HG03066 (cell line): ENCODE measurements around the gene AXIN2.
"Not testable (repeated sequence)": the region's sequence is repeated elsewhere in the genome, so short reads cannot be mapped to it uniquely, and the experiment has no call there.

Source experiments
- ATAC-seq: cut with Tn5 transposase; IDR thresholded peaks from one replicate; pipeline ENCODE4 v1.9.1; 2021; ENCODE audit warnings: low read depth; ENCODE audit not compliant: unreplicated experiment

The AXIN2 gene

DNA sequence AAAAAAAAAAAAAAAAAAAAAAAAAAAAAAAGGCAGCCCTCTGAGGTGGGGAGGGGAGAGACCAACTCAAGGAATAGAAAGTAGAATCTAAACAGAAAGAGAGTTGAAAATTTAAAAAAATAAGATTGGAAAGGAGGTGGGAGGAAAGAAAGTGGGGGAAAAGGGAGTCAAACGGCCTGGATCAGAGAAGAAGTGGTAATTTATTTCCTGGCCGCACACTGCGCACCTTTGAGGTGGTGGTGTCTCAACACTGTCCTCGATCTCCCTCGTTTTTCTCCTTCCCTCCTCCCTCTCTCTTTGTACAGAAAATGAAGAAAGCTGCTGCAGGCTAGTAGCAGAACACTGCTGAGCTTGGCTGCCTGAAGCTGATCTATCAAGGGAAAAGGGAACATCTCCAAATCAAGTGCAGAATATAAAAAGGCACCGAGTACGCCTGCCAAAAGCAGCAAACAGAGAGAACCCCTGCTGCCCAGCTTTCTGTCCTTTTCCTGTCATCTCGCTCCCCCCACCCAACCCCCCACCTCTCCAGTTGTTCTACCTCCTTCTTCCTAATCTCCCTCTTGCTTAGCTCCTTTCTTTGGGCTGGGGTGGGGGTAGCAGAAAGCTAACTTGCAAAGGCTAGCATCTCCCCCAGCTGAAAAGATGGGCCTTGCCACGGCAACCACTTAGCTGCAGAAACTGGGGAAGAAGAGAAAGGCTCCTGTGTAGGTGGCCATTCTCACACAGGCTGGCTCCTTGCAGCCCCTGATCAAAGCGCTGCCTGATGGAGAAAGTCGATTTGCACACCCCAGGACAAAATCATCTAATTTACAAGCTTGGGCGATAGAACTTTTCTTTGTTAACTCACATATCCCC lies 22.5 kb downstream of the AXIN2 start:
- ATAC-seq = no peak

DNA sequence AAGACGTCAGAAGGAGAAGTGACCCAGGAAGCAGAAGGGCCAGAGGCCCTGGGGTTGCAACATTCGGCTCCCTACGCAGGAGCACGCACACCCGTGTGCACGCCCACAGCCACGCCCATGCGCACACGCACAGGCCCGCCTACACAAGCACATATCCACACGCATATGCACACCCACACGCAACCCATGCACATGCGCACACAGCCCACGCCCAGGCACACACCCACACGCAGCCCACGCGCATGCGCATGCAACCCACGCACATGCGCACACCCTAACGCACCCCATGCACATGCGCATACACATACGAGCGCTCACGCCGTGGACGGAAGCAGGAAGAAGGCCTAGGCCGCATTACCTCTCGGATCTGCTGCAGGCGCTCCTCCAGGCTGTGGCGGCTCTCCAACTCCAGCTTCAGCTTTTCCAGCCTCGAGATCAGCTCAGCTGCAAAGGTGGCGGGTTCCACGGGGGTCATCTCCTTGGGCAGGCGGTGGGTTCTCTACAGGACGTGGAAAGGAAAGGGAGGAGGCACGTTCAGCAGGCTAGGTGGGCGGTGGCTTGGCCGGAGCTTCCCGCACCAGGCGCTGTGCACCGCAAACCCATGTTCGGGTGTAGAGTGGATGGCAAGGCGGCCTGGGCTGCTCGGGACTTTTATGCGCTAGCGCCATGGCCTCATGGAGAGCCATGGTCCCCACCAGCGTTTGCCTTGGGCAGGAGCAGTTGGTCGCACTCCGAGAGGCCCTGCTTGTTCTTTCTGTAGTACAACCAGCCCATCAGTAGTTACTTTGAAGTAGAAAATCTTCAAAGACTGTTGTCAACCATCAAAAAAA lies 23.4 kb downstream of the AXIN2 start:
- ATAC-seq = no peak

DNA sequence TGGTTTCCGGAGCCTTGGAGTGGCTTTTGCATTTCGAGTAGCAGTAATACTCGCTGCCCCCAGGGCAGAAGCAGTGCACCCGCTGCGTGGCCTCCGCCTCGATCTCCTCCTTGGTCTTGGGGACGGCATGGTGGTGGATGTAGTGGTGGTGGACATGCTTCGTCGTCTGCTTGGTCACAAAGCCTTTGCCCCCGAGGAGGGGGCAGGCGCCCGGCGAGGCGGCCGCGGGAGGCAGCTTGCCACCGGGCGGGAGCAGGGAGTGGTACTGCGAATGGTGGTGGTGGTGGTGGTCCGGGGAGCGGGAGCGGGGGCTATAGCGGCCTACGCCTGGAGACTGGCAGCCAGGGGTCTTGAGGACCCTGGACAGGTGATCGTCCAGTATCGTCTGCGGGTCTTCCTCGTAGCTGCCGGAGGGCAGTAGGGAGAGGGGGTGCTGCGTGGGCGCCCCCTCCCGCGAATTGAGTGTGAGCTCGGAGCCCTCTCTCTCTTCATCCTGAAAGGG lies 24.1 kb downstream of the AXIN2 start:
- ATAC-seq = no peak

DNA sequence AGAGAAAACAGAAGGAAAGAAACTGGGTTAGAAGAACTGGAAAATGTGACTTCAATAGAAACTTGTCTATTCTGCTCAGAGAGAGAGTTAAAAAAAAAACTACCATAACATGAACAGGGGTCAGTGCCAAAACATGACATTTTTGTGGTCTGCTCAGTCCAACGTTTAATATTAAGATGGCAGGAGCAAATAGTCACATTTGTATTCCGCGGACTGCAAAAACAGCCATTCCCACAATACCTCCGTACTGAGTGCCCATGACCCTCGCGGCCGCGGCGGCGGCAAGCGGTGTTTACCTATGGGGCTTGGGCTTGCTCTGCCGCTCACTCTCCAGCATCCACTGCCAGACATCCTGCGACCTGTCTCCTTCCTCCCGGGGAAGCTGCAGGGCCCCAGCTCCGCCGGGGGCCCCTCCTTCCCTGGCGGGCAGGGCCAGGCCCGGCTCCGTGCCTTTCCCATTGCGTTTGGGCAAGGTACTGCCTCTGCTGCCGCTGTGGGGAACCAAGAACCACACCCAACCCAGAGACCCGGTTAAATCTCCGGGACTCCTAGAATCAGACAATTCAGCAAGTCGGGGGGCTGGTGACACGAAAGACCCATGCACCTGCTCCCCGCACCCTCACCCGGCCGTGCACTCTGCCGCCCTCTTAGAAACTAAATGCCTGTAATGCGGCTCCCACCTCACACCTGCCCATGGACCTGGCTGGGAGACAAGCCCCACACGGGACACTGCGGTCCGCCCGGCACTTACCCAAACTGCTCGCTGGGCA lies 24.7 kb downstream of the AXIN2 start:
- ATAC-seq = no peak

DNA sequence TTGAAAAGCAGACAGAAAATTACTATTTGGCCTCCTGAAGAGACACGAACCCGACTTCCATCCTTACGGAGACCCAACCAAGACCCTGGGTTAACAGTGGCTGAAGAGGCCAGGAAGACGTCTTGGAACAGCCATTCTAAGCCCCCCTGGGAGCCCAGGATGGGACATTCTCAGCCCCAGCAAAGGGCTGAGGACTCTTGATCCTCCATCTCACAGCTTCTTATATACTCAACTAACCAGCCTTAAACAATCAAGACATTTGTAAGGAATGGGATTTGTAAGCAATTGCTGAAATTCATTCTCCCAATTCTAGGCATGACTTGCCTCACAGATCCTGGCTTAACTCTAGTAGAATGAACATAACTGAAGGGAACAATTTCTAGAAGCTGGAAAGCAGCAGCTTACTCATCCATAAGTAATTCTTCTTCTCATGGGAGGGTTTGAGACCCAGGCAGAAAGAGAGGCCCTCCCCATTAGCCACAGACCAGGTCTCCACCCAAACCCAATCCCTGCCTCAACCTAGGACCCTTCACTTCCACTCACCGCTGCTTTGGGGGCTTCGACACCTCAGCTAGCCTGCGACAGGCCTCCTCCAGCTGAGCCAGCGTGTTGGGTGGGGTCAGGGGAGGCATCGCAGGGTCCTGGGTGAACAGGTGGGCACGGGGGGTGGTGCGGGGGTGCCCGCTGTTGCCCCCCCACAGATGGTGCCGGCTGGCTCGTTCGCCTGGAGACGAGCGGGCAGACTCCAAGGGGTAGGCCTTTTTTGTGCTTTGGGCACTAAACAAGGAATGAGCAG lies 25.5 kb downstream of the AXIN2 start:
- ATAC-seq = no peak

DNA sequence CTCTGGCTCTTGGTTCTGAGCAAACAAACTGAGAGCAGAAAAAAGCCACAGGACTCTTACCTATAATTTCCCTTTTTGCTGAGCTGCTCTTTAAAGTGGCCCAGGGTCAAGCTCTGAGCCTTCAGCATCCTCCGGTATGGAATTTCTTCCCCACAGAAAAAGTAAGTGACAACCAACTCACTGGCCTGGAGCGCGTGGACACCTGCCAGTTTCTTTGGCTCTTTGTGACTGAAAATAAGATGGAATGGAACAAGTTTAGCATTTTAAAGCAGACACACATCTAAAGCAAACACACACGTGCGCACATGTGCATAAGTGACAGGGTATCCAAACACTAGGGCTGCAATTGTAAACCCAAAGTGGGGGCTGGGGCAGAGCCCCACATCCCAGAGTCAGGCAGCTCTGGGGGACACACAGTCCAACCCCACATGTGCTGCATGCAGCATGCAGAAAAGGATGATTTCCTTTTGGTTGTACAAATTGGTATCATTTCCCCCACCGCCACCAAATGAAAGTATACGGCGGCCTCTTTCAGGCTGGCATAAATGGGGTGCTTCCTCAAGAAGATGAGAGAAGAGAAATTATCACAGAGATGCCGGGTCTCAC lies 27.5 kb downstream of the AXIN2 start:
- ATAC-seq = no peak

DNA sequence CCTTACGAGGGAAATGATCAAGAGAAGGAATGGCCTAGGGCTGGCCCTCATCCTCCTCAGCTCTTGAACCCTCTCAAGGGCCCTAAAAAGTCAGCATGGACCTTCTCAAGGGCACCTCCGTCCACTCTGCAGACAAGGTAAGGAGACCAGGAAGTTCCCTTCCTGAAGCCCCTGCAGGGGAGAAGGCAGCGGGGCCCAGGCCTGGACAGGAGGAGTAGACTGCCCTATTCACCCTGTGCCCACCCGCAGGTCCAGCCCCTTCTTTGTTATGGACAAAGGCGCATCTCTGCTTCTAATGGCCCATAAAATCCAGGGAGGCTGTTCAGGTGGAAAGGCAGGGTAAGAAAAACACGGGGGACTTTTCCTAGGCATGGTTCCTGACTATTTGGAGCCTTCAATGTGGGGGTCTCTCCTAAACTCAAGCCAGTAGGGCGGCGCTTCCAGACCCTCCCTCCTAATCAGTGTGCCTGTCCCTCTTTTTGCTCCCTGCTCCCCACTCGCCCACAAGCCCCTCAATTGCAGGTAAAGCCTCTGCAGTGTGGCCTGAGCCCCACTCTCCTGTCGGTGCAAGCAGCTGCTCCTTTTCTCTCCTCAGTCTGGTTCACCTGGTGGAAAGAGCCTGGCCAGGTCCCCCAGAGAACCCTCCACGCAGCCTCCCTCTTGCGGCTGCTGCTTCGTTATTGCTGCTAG lies 28.2 kb downstream of the AXIN2 start:
- ATAC-seq = no peak

DNA sequence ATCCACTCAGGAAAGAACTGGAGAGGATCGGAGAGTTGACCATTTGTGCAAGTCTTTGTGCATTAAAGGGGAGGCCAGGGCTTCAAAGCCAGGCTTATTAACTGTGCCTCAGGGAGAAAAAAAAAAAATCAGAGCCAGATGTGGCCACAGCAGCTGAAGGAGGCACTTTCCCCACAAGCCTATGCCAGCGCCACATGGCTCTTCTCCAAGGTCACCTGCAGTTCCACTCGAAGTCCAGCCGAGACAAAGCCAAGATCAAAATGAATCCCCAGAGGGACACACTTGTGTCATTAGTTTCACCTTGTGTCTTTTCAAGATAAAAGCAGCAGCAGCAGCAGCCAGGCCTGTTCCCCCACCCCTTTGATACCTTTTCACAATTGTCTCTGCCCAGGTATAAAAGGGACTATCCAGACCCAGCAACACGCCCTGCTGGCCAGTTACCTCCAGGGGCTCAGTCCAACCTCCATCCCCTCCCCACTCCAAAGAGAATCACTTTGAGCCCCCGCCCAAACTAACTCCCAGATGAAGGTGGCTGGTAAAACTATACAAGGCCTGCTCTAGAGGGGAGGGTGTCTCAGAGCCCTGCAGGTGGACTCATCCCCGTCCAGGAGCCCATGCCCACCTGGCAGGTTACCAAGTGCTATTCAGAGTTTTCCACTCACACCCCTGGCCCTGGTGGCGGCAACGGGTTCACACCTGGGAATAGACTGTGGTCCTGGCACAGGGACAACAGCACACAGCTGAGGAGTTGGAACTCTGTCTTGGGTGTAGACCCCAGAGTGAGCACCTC lies 29.2 kb downstream of the AXIN2 start:
- no peak for ATAC-seq

DNA sequence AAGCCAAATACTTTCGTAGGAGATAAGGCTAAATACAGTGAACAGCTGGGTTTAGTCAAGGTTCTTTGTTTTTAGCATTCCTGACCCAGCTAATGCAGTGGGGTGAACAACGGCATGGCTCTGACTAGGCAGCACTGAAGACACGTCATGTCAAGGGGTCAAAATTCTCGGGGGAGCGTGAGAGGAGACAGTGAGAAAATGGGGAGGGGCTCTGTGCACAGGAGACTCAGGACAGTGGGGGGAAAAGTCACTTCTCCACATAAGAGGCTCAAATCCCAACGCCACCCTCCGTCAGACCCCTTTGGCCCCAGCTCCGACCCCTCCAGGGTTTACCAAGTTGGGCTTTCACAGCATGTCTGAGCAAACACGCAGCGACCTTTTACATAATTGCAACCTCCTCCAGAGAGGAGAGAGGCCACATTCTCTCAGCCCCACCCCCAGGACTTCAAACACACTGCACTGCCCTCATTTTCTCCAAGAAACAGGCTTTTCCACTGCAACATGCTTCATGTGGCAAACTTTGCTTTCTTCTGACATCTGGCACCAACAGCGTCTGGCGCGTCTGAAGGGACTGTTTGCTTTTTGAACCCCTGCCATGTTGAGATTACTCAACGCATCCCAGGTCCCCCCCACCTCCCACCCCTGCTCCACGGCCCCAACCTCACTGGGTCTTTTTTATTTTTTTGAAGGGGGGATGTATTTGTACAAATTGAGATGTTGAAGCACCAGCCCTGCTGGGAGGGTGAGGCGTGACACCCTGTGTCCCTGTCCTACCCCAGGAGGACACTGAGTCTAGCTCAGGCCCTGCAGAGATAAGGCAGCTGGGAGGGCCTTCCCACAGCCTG lies 30.0 kb downstream of the AXIN2 start:
- no peak for ATAC-seq

DNA sequence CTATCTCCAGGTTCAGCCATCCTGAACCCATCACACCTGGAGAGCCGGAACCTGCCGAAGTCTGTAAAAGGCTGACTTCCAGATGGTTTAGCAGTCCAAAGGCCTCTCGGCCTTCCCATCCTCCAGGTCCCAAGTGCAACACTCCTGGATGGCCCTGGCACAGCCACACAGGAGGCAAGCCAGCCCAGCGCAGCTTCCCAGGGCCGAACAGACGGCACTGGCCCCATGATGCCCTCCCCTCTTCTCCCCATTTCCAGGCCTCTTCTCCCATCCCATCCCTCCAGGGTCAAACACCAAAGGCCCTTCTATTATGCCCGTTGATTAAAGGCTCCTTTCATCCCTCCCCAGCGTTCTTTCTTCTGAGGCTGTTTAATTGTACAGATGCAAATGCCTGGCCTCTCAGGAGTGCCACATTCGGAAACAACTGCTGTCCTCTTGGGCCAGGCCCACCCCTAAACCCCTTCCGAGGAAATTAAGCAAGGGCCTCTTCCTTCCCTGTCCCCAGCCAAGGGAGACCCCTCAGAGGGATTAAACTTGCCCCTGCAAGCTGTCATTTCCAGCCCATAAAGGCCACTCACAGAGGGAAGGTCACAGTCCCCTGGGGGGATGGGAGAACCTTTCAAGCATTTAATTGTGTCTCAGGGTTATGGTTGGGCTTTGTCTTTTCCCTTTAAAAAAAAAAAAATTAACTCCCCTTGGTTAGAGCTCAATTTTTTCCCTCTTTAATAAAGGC lies 30.8 kb downstream of the AXIN2 start:
- ATAC-seq = no peak

DNA sequence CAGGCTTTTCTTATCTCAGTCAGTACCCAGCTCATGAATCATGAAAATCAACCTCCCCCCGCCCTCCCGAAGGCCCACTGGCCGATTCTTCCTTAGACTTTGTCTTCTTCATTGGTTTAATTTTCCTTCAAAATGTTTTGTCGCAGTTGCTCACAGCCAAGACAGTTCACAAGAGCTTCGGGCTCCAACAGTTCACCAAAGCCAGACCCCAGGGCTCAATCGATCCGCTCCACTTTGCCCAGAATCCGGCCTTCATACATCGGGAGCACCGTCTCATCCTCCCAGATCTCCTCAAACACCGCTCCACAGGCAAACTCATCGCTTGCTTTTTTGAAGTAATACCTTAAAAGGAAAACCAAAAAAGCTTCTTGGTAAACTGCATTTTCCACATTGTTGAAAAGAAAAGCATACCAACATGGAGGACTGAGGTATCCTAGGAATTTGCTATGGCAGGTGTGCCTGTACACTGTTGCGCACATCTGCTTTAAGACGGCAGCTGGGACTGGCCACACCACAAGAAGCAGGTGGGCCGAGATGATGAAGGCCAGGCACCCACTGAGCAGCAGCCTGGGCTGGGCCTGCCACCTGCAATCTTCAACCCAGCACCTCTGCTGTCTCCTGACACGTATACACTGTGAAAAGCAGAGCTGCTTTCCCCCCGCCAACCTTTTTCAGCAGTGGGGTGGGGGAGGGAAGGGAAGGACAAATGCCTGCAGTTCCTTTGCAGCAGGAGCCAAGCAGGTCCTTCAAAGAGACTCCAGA lies 31.5 kb downstream of the AXIN2 start:
- ATAC-seq = no peak

DNA sequence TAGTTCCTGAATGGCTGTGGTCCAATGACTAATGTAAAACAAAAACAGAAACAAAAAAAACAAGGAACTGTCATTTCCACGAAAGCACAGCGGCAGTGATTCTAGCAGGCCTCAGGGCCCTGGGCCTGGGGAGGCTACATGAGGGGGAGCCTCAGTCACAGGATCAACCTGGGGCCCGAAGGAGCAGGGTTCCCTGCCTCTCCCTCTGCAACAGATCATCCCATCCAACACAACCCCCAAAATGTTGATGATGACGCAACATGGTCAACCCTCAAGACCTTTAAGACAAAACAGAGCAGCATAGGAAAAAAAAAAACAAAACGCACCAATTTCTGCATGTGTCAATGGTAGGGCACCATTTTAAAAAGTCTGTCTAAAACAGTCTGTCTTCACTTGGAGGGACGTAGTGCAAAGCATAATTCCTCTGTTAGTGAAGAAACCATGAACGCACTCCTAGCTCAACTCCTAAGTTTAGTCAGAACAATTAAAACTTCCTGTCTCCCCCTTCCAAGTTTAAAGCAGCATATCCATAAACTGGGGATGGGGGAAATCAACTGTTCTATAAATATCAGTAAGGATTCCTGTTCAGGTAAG lies 32.3 kb downstream of the AXIN2 start:
- ATAC-seq = no peak

DNA sequence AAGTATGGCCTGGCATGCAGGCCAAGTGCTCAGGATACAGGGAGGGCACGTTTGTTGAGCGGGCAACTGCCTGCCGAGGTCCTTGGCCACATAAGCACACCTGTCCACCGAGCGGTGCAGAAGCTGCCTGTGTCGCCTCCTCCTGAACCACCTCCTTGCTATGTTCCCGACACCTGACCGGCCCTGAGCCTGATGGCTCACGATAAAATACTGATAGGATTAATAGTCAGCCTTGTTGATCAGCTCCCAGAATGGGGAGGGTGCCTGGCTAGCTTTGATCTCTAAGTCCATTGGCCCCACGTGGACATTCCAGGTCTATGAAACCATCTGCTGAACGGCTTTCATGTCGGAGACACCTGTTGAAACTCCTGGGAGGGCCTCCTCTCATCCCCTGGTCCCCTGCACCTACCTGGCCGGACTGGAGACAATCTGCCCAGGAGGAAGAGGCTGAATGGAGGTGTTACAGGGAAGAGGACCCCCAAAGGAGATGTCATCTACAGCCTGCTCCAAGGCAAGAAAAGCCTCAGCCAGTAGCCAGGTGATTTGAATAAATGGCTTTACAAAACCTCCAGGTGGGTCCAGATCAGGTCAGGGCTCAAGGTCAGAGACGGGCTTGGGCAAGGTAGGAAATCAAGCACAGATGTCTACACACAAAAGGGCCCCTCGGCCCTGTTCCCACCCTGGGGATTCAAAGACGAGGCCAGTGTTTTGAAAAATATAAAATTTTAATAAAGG lies 33.4 kb downstream of the AXIN2 start:
- ATAC-seq = no peak

DNA sequence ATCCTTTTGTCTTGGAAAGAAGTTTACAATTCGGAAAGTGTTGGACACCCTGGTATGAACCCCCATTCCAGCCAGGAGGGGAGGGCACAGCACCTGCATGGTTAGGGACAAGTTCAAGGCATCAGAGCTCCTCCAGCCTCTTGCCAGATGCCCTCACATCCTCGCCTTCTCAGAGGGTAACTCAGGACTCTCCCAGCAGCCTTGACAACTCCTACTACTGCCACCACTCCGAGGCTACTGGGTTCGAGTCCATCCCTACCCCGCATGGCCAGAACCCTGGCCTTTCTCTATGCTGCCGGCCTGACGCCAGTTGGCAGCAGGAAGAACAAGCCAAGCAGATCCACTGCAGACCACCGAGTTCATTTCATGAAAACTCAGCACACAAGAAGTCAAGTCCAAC lies 34.1 kb downstream of the AXIN2 start:
- ATAC-seq = no peak

DNA sequence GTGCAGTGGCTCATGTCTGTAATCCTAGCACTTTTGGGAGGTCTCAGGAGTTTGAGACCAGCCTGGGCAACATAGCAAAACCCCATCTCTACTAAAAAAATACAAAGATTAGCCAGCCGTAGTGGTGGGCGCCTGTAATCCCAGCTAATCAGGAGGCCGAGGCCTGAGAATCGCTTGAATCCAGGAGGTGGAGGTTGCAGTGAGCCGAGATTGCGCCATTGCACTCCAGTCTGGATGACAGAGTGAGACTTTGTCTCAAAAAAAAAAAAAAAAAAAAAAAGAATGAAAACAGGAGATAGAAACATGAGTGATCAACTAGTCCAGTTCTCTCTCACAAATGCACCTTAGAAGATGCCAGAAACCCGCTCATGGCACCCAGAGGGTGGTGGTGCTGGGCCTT lies 34.6 kb downstream of the AXIN2 start:
- ATAC-seq = not testable (repeated sequence)
